Mammary epithelial cell (primary cell): Measurements from ENCODE around the gene EEF1AKMT3.

Experiments used
- EZH2 ChIP-seq: IDR thresholded peaks from 2 replicates; pipeline ENCODE4 v1.6.1; 2012; ENCODE audit warnings: low read length, inconsistent platforms, borderline replicate concordance
- TF ChIP-seq, protein P1 (sequence below), 2 donors: IDR thresholded peaks in 1 of 2; conservative IDR thresholded peaks in 1 of 2; 2 replicates each; pipeline ENCODE4 v1.5.1; 2011 to 2012; ENCODE audit warnings: inconsistent platforms in 2 of 2, low read length in 2 of 2, mild to moderate bottlenecking in 2 of 2, control low read depth in 1 of 2, low read depth in 1 of 2; ENCODE audit not compliant: insufficient read depth in 1 of 2; ENCODE audit errors: extremely low read depth in 1 of 2

DNA sequence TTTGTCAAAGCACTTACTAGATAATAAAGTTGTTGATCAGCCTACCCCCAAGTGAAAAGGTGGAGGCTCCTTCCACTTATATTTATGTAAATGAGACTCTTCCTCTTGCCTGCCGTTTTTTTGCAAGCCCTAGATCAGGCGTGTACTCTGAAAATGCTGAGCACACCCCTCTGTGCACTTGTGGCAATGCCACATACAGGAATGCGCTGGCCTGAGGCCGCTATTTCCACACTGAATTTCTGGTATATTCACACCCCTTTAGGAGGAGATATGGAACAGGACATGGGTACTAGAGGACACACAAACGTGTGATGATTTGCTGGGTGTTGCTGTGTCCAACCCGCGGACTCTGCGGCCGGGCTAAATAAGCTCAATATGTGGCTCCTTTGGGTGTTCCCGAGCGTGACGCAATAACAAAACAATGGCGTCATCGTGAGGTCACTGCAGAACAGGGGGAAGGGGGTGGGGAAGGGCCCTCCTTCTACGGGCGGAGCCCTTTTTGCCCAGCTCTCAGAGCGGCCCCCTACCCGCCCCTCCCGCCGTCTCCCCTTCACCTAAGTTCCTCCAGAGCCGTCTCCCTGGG lies 28.1 kb upstream of the EEF1AKMT3 start:
- TF ChIP-seq, protein P1, sequence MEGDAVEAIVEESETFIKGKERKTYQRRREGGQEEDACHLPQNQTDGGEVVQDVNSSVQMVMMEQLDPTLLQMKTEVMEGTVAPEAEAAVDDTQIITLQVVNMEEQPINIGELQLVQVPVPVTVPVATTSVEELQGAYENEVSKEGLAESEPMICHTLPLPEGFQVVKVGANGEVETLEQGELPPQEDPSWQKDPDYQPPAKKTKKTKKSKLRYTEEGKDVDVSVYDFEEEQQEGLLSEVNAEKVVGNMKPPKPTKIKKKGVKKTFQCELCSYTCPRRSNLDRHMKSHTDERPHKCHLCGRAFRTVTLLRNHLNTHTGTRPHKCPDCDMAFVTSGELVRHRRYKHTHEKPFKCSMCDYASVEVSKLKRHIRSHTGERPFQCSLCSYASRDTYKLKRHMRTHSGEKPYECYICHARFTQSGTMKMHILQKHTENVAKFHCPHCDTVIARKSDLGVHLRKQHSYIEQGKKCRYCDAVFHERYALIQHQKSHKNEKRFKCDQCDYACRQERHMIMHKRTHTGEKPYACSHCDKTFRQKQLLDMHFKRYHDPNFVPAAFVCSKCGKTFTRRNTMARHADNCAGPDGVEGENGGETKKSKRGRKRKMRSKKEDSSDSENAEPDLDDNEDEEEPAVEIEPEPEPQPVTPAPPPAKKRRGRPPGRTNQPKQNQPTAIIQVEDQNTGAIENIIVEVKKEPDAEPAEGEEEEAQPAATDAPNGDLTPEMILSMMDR (conservative IDR thresholded peaks at IDR 0.05 in 1 of 2, IDR thresholded peaks at IDR 0.05 in 1 of 2; ENCODE audit: extremely low read depth in 1 of 2, insufficient read depth in 1 of 2, low read depth in 1 of 2, low read length in 2 of 2): no peak
- no peak for TF ChIP-seq EZH2
